ENCODE measurements around the gene SIL1. TPM values are rescaled to one million over a fixed set of nuclear protein-coding genes. Genes with fewer than 3 reads are reported as not detected.

SIL1 gene
- total and polyA plus RNA-seq, 2 of the 8 experiments (the other 6 are each of a cell fraction or from before 2014, with no cell fraction given), result 8.3 to 12.8 TPM

GRCh38 chr5:139232147-139232724 lies 34.1 kb upstream of the SIL1 start:
- ChIA-PET CTCF (ENCODE audit: partially characterized antibody) (interaction anchor here (0.6 to 1.1 kb wide), 5 partner anchors 8 to 841 kb away, joined by 3 read pairs; no protein-coding TSS in a partner anchor), POLR2A (ENCODE audit: partially characterized antibody) (interaction anchor here (0.6 to 1.2 kb wide), 3 partner anchors 11 to 205 kb away, joined by 3 read pairs; no protein-coding TSS in a partner anchor)
- H3K18ac ChIP-seq (ENCODE audit: extremely low read depth, low read length), result no peak overlapping the region
- no peak overlapping the region for H3K4me2 ChIP-seq (ENCODE audit: insufficient read depth in 1 of 2, low read depth in 2 of 2, low read length in 2 of 2)
- H3K9me3 ChIP-seq (ENCODE audit: insufficient read depth in 2 of 2, low read depth in 1 of 2, low read length in 1 of 2), result no peaks in the 10 kb centered on the region
- H3K27ac ChIP-seq (ENCODE audit: low read depth, low read length), result no peak overlapping the region
- no peaks in the 10 kb centered on the region for H3K27me3 ChIP-seq (replicated peaks in 1 of 4; ENCODE audit: control insufficient read depth in 3 of 4, extremely low read depth in 1 of 4, insufficient read depth in 3 of 4, low read length in 3 of 4)
- H2AFZ ChIP-seq (ENCODE audit: low read length), result peak overlapping the region; percentile 71; the same call in 1 of the 2 replicates
- H4K20me1 ChIP-seq (replicated peaks in 1 of 2; ENCODE audit: control insufficient read depth in 1 of 2, insufficient read depth in 2 of 2, low read length in 2 of 2), result no peaks in the 10 kb centered on the region
- no peak overlapping the region for H2AK5ac ChIP-seq (ENCODE audit: low read depth, low read length)
- H4K91ac ChIP-seq (replicated peaks; ENCODE audit: insufficient read length, low read length), result no peak overlapping the region
- H4K5ac ChIP-seq (ENCODE audit: insufficient read length, low read depth, low read length), result no peak overlapping the region
- H2BK20ac ChIP-seq (ENCODE audit: low read length), result no peak overlapping the region
- FAIRE-seq, result no peak
- no peaks in the 10 kb centered on the region for H3K23me2 ChIP-seq (ENCODE audit: low read depth, low read length)
- TF ChIP-seq USF2 (IDR thresholded peaks at IDR 0.05; ENCODE audit: low read length) (no peak), JUND (IDR thresholded peaks at IDR 0.05; ENCODE audit: low read length) (no peak), KDM4A (IDR thresholded peaks at IDR 0.05; ENCODE audit: low read depth, low read length, severe bottlenecking) (no peak), TBP (IDR thresholded peaks at IDR 0.05; ENCODE audit: low read depth, low read length) (no peak), EP300 (IDR thresholded peaks at IDR 0.05; ENCODE audit: borderline replicate concordance in 1 of 2, low read depth in 2 of 2, low read length in 2 of 2) (no peak), ATF3 (IDR thresholded peaks at IDR 0.05; ENCODE audit: insufficient read depth, low read depth, low read length) (no peak), BACH1 (IDR thresholded peaks at IDR 0.05; ENCODE audit: low read length) (no peak), NRF1 (IDR thresholded peaks at IDR 0.05; ENCODE audit: low read depth, low read length) (no peak), NANOG (IDR thresholded peaks at IDR 0.05; ENCODE audit: insufficient read depth, low read depth, low read length, poor library complexity, severe bottlenecking) (no peak)
- no peak overlapping the region for H3K4ac ChIP-seq (replicated peaks; ENCODE audit: insufficient read length, low read depth, low read length)
- H3K79me1 ChIP-seq (ENCODE audit: low read depth, low read length), result no peaks in the 10 kb centered on the region
- no peak overlapping the region for H3K23ac ChIP-seq (ENCODE audit: insufficient read length)
- H2BK5ac ChIP-seq (ENCODE audit: low read depth, low read length), result peak overlapping the region; percentile 83; the same call in 1 of the 2 replicates
- no peak for DNase-seq (ENCODE audit: low read depth in 1 of 2, low spot score in 2 of 2)
- no peak overlapping the region for H4K8ac ChIP-seq (ENCODE audit: extremely low read depth, insufficient read depth, low read length)
- H2BK12ac ChIP-seq (ENCODE audit: low read depth, low read length), result 0 out of 2 replicates have a peak overlapping the region, but pooled peaks have one; percentile 50
- no peak overlapping the region for H3K4me3 ChIP-seq (ENCODE audit: extremely low read depth in 1 of 4, insufficient read depth in 2 of 4, low read depth in 3 of 4, low read length in 4 of 4)
- WGBS, 2 experiments (ENCODE audit: extremely low coverage in 1 of 2, insufficient coverage in 1 of 2, insufficient read length in 1 of 2, insufficient replicate concordance in 2 of 2, low coverage in 1 of 2, low lambda C conversion rate in 2 of 2, missing lambda C conversion rate in 1 of 2), result 91% methylated on average over 4 of the region's 6 CpGs; no CpG with 5 or more reads in 1 of the 2 experiments
- H3K79me2 ChIP-seq (ENCODE audit: control insufficient read depth in 1 of 2, insufficient read depth in 2 of 2, low read length in 2 of 2), result no peaks in the 10 kb centered on the region
- H2BK120ac ChIP-seq (replicated peaks; ENCODE audit: low read depth, low read length), result peak overlapping the region; percentile 54
- H3K56ac ChIP-seq (replicated peaks; ENCODE audit: insufficient read length, low read depth, low read length), result no peak overlapping the region
- no peak overlapping the region for H3K14ac ChIP-seq (ENCODE audit: insufficient read length)
- H2BK15ac ChIP-seq (ENCODE audit: low read length), result no peak overlapping the region
- H3K36me3 ChIP-seq (ENCODE audit: control insufficient read depth in 2 of 4, insufficient read depth in 4 of 4, low read length in 3 of 4), result no peaks in the 10 kb centered on the region
- no peak overlapping the region for H3K9ac ChIP-seq (replicated peaks in 1 of 4; ENCODE audit: extremely low read depth in 1 of 4, low read depth in 3 of 4, low read length in 3 of 4)
- no peaks in the 10 kb centered on the region for H3K4me1 ChIP-seq (replicated peaks in 1 of 4; ENCODE audit: control insufficient read depth in 3 of 4, insufficient read depth in 4 of 4, low read length in 3 of 4)
